ENCODE data around the gene RNF144B. TPM values are rescaled to one million over a fixed set of nuclear protein-coding genes. Genes with fewer than 3 reads are reported as not detected.

The RNF144B gene
- total and polyA plus RNA-seq, 4 donors = 3.3 to 12.0 (median 6.3) TPM

DNA sequence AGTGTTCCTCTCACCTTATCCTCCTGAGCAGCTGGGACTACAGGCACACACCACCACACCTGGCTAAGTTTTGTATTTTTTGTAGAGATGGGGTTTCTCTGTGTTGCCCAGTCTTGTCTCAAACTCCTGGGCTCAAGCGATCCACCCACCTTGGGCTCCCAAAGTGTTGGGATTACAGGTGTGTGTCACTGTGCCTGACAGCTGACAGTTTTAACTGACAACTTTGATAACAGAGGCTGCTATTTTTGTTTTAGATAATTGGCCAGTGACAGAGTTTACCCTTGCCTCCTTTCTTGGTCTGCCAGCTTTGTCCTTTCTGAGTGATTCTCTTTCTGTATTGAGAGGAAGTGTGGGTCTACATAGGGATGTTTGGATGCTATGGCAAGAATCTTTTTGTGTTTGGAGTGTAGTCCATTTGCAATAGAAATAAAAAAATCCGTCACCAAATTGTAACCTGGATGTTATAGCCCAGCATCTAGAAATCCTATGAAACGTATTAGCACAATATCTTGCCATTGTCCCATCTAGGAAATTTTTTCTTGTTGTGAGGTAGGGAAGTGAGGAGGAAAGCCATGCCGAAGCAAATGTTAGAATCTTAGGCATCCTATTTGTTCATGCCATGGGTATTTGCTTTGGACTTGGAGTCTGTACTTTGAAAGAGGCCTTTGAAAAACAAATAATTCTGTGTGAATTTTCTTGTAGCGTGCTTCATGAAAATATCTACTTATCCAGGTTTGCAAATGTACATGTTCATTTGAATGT, 80.8 kb downstream of the RNF144B start:
- no peak for DNase-seq (ENCODE audit: low read depth in 4 of 6, low spot score in 6 of 6)
- peak overlapping the region; percentile 67 for H3K27ac ChIP-seq (ENCODE audit: low read depth, low read length)
- no peaks in the 10 kb centered on the region for H3K27me3 ChIP-seq (ENCODE audit: control insufficient read depth, insufficient read depth, low read length)
- H3K36me3 ChIP-seq (ENCODE audit: control insufficient read depth, insufficient read depth, low read length) = no peaks in the 10 kb centered on the region
- H3K4me3 ChIP-seq (ENCODE audit: low read depth, low read length) = no peak overlapping the region
- 72% methylated on average over 2 of the region's 5 CpGs for WGBS (ENCODE audit: insufficient coverage)
- no peaks in the 10 kb centered on the region for H3K9me3 ChIP-seq (ENCODE audit: control insufficient read depth, insufficient read depth, low read length)
- H3K4me1 ChIP-seq (ENCODE audit: control insufficient read depth, insufficient read depth, low read length) = peaks cover 3% of the 10 kb centered on the region

DNA sequence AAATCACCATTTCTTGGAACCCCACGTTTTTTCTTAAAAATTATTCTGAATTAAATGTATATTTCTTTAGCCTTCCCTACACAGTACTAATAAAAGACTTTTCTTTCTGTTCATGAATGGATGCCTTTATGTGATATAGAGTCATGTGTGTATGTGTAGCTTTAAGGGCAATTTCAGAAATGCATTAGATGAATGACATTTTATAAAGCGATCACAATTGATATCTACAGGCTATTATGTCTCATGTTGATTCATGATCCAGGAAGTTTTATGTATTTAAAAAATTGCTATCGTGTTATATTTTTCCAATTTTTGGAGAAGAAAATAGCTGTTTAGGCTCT, 81.3 kb downstream of the RNF144B start:
- Histone ChIP-seq H3K36me3 (ENCODE audit: control insufficient read depth, insufficient read depth, low read length) (no peaks in the 10 kb centered on the region), H3K27me3 (ENCODE audit: control insufficient read depth, insufficient read depth, low read length) (no peaks in the 10 kb centered on the region), H3K4me3 (ENCODE audit: low read depth, low read length) (no peak overlapping the region), H3K9me3 (ENCODE audit: control insufficient read depth, insufficient read depth, low read length) (no peaks in the 10 kb centered on the region), H3K4me1 (ENCODE audit: control insufficient read depth, insufficient read depth, low read length) (peaks cover 3% of the 10 kb centered on the region), H3K27ac (ENCODE audit: low read depth, low read length) (peak overlapping the region; percentile 67)
- WGBS (ENCODE audit: insufficient coverage) = no CpG with 5 or more reads among the region's 3 CpGs
- DNase-seq (ENCODE audit: low read depth in 4 of 6, low spot score in 6 of 6) = peak in 1 of 6 donors; percentile 22

DNA sequence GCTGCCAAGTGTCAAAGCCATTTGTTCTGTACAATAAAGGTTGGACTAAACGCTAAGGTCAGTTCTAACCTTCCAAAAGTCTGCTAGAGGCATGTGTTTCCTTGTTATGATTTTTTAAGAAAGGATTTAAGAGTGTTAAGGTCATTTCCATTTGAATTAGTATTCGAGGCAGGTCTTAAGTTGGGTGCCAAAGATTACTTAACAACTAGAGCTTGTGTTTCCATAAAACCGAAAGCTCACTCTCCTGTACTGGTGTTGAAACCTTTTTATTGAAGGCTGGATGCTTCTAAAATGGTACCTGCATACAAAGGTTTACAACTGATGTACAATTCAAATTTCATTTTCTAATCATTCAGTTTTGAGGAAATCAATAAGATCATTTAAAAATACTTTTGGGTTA, 82.4 kb downstream of the RNF144B start:
- WGBS (ENCODE audit: insufficient coverage) = no CpG with 5 or more reads among the region's 3 CpGs
- peak in 1 of 6 donors; percentile 31 for DNase-seq (ENCODE audit: low read depth in 4 of 6, low spot score in 6 of 6)
- no peaks in the 10 kb centered on the region for H3K36me3 ChIP-seq (ENCODE audit: control insufficient read depth, insufficient read depth, low read length)
- H3K4me3 ChIP-seq (ENCODE audit: low read depth, low read length) = no peak overlapping the region
- H3K4me1 ChIP-seq (ENCODE audit: control insufficient read depth, insufficient read depth, low read length) = peaks cover 3% of the 10 kb centered on the region
- no peaks in the 10 kb centered on the region for H3K27me3 ChIP-seq (ENCODE audit: control insufficient read depth, insufficient read depth, low read length)
- no peak overlapping the region for H3K27ac ChIP-seq (ENCODE audit: low read depth, low read length)
- no peaks in the 10 kb centered on the region for H3K9me3 ChIP-seq (ENCODE audit: control insufficient read depth, insufficient read depth, low read length)

DNA sequence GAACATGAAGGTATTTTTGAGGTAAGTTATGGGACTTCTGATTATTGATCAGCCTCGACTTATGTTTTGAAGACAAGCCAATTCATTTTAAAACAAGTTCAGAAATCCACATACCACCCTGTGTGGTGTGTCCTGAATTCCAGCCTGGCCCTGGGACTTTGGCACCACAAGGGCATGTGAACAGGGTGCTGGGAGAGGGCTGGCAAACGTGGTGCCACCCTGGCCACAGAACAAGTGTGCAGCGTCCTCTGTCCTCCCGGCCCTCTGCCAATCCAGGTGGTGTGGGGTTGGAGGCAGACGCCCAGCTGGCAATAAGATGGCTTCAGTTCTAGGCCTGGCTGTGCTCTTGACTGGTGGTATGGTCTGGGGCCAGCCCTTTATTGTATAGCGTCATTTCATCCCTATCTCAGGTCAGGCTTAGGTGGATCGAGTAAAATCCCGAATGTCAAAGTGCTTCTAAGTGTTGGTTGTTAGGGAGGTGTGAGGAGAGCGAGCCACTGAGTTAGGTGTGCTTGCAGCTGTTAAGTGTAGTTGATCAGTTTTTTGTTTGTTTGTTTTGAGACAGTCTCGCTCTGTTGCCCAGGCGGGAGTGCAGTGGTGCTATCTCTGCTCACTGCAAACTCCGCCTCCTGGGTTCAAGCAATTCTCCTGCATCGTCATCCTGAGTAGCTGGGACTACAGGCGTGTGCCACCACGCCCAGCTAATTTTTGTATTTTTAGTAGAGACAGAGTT, 84.2 kb downstream of the RNF144B start:
- no peak overlapping the region for H3K27ac ChIP-seq (ENCODE audit: low read depth, low read length)
- no peak overlapping the region for H3K4me3 ChIP-seq (ENCODE audit: low read depth, low read length)
- WGBS (ENCODE audit: insufficient coverage) = 88% methylated on average over 10 of the region's 15 CpGs
- no peaks in the 10 kb centered on the region for H3K36me3 ChIP-seq (ENCODE audit: control insufficient read depth, insufficient read depth, low read length)
- no peak for DNase-seq (ENCODE audit: low read depth in 4 of 6, low spot score in 6 of 6)
- peaks cover 3% of the 10 kb centered on the region for H3K4me1 ChIP-seq (ENCODE audit: control insufficient read depth, insufficient read depth, low read length)
- no peaks in the 10 kb centered on the region for H3K9me3 ChIP-seq (ENCODE audit: control insufficient read depth, insufficient read depth, low read length)
- H3K27me3 ChIP-seq (ENCODE audit: control insufficient read depth, insufficient read depth, low read length) = no peaks in the 10 kb centered on the region

DNA sequence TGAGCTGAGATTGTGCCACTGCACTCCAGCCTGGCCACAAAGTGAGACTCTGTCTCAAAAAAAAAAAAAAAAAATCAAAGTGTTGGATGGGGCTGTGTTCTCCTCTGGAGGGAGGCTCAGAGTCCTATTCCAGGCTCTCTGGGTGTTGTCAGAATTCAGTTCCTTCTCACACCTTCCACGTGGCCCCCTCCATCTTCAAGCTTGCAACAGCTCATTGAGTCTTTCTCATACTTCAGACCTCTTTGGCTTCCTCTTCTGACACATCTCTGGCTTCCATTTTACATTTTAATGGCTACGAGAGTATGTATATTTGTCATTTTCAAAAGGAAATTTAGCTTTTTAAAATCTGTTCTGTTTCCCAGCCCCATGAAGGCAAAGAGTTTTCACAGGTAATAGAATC, 85.8 kb downstream of the RNF144B start:
- WGBS (ENCODE audit: insufficient coverage) = 89% methylated on average over 1 of the region's 2 CpGs
- Histone ChIP-seq H3K27me3 (ENCODE audit: control insufficient read depth, insufficient read depth, low read length) (no peaks in the 10 kb centered on the region), H3K27ac (ENCODE audit: low read depth, low read length) (no peak overlapping the region), H3K9me3 (ENCODE audit: control insufficient read depth, insufficient read depth, low read length) (no peaks in the 10 kb centered on the region), H3K36me3 (ENCODE audit: control insufficient read depth, insufficient read depth, low read length) (no peaks in the 10 kb centered on the region), H3K4me3 (ENCODE audit: low read depth, low read length) (no peak overlapping the region), H3K4me1 (ENCODE audit: control insufficient read depth, insufficient read depth, low read length) (peaks cover 3% of the 10 kb centered on the region)
- no peak for DNase-seq (ENCODE audit: low read depth in 4 of 6, low spot score in 6 of 6)

DNA sequence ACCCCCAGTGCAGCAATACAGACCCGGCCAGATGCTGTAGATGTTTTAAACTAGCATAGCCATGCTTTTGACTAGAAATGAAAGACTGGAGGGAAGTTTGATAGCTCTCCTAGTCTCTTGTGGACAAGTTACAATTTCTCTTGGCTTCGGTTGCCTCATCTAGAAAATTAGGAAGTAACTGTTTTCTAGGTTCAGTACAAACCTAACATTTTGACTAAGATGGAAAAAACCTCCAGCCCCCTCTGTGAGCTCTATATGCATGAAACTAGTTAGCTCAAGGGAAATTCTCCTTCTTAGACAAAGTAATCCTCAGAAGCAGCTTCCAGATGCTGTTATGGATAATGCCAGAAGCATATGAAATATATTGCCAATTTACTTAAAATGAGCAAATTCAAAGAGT, 86.6 kb downstream of the RNF144B start:
- no peak overlapping the region for H3K27ac ChIP-seq (ENCODE audit: low read depth, low read length)
- H3K4me3 ChIP-seq (ENCODE audit: low read depth, low read length) = no peak overlapping the region
- WGBS (ENCODE audit: insufficient coverage) = no CpG with 5 or more reads among the region's 2 CpGs
- H3K9me3 ChIP-seq (ENCODE audit: control insufficient read depth, insufficient read depth, low read length) = no peaks in the 10 kb centered on the region
- no peak for DNase-seq (ENCODE audit: low read depth in 4 of 6, low spot score in 6 of 6)
- no peaks in the 10 kb centered on the region for H3K36me3 ChIP-seq (ENCODE audit: control insufficient read depth, insufficient read depth, low read length)
- H3K27me3 ChIP-seq (ENCODE audit: control insufficient read depth, insufficient read depth, low read length) = no peaks in the 10 kb centered on the region
- peaks cover 3% of the 10 kb centered on the region for H3K4me1 ChIP-seq (ENCODE audit: control insufficient read depth, insufficient read depth, low read length)

DNA sequence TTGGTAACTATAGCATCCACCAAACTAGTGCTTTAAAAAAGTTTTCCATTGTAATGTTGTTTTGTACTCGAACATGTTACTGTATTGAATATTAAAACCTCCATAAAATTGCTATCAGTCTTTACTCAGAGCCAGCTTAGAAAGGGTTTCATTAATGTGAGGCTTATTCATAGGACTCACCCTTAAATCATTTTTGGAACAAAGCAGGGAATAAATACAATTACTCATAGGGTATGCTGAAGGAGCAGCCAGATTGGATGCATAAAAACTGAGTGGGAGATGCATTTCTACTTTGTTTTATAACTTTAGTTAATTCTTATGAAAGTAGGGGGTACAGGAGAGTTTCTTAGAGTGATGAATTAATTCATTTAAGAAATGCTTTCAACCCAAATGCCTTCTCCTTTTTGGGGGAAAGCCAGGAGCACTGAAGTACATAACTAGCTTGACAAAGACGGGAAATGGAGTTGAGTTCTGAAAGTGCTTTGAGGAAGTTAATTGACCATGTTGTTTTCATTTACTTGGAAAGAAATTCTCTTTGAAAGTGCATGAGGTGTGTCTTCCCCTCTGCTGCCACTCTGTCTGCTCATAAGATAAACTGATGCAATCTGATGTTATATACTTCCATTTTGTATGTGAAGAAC, 90.3 kb downstream of the RNF144B start:
- peak in 2 of 6 donors; percentile 33 to 56 for DNase-seq (ENCODE audit: low read depth in 4 of 6, low spot score in 6 of 6)
- H3K27me3 ChIP-seq (ENCODE audit: control insufficient read depth, insufficient read depth, low read length) = no peaks in the 10 kb centered on the region
- H3K27ac ChIP-seq (ENCODE audit: low read depth, low read length) = no peak overlapping the region
- H3K36me3 ChIP-seq (ENCODE audit: control insufficient read depth, insufficient read depth, low read length) = no peaks in the 10 kb centered on the region
- H3K4me1 ChIP-seq (ENCODE audit: control insufficient read depth, insufficient read depth, low read length) = no peaks in the 10 kb centered on the region
- no CpG with 5 or more reads among the region's 2 CpGs for WGBS (ENCODE audit: insufficient coverage)
- H3K9me3 ChIP-seq (ENCODE audit: control insufficient read depth, insufficient read depth, low read length) = no peaks in the 10 kb centered on the region
- no peak overlapping the region for H3K4me3 ChIP-seq (ENCODE audit: low read depth, low read length)

DNA sequence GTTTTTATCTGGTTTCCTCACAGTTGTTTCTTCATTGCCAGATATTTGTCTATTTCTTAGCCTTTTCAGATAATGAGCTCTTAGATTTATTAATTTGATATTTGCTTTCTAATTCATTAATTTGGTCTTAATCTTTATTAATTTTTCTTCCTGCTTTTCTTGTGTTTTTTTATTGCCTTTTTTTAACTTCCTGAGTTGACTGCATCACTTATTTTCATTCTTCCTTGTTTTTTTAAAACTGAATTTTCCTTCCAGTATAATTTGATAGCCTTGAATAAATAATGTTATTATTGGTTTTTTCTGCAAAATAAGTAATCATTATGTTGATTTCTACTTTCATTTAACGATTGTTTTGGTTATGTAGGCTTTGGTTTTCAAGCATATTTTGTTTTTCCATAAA, 91.5 kb downstream of the RNF144B start:
- Histone ChIP-seq H3K4me1 (ENCODE audit: control insufficient read depth, insufficient read depth, low read length) (no peaks in the 10 kb centered on the region), H3K27me3 (ENCODE audit: control insufficient read depth, insufficient read depth, low read length) (no peaks in the 10 kb centered on the region), H3K36me3 (ENCODE audit: control insufficient read depth, insufficient read depth, low read length) (no peaks in the 10 kb centered on the region), H3K4me3 (ENCODE audit: low read depth, low read length) (no peak overlapping the region), H3K27ac (ENCODE audit: low read depth, low read length) (no peak overlapping the region), H3K9me3 (ENCODE audit: control insufficient read depth, insufficient read depth, low read length) (no peaks in the 10 kb centered on the region)
- no CpG with 5 or more reads among the region's 1 CpG for WGBS (ENCODE audit: insufficient coverage)
- no peak for DNase-seq (ENCODE audit: low read depth in 4 of 6, low spot score in 6 of 6)

DNA sequence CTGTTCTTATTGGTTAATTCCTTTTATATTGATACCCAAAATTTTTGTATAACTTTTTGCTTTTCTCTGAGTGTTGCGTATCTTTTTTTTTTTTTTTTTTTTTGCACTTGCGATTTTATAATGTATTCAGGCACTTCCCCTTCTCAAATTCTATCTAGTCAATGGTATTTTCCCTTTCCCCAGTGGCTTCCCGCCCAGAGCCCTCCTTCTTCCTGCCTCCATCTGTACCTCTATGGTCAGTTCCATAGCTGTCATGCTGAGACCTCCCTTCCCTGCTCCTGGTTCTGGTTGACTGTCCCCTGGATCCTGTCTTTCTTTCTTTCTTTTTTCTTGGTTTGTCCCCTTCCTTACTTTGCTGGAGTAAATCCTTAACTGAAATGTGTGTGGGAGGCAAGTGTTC, 94.7 kb downstream of the RNF144B start:
- Histone ChIP-seq H3K36me3 (ENCODE audit: control insufficient read depth, insufficient read depth, low read length) (no peaks in the 10 kb centered on the region), H3K4me1 (ENCODE audit: control insufficient read depth, insufficient read depth, low read length) (no peaks in the 10 kb centered on the region), H3K27me3 (ENCODE audit: control insufficient read depth, insufficient read depth, low read length) (no peaks in the 10 kb centered on the region), H3K9me3 (ENCODE audit: control insufficient read depth, insufficient read depth, low read length) (no peaks in the 10 kb centered on the region), H3K27ac (ENCODE audit: low read depth, low read length) (no peak overlapping the region), H3K4me3 (ENCODE audit: low read depth, low read length) (no peak overlapping the region)
- no peak for DNase-seq (ENCODE audit: low read depth in 4 of 6, low spot score in 6 of 6)
- 93% methylated on average over 1 of the region's 3 CpGs for WGBS (ENCODE audit: insufficient coverage)
